HG03565 (cell line): ENCODE results near the gene PTRH1.
"Not testable (repeated sequence)": the region's sequence is repeated elsewhere in the genome, so short reads cannot be mapped to it uniquely, and the experiment has no call there.

Experiments used
- ATAC-seq: cut with Tn5 transposase; IDR thresholded peaks from one replicate; pipeline ENCODE4 v1.9.1; 2021; ENCODE audit warnings: mild to moderate bottlenecking, moderate library complexity; ENCODE audit not compliant: unreplicated experiment

PTRH1 gene, protein sequence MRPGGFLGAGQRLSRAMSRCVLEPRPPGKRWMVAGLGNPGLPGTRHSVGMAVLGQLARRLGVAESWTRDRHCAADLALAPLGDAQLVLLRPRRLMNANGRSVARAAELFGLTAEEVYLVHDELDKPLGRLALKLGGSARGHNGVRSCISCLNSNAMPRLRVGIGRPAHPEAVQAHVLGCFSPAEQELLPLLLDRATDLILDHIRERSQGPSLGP

DNA sequence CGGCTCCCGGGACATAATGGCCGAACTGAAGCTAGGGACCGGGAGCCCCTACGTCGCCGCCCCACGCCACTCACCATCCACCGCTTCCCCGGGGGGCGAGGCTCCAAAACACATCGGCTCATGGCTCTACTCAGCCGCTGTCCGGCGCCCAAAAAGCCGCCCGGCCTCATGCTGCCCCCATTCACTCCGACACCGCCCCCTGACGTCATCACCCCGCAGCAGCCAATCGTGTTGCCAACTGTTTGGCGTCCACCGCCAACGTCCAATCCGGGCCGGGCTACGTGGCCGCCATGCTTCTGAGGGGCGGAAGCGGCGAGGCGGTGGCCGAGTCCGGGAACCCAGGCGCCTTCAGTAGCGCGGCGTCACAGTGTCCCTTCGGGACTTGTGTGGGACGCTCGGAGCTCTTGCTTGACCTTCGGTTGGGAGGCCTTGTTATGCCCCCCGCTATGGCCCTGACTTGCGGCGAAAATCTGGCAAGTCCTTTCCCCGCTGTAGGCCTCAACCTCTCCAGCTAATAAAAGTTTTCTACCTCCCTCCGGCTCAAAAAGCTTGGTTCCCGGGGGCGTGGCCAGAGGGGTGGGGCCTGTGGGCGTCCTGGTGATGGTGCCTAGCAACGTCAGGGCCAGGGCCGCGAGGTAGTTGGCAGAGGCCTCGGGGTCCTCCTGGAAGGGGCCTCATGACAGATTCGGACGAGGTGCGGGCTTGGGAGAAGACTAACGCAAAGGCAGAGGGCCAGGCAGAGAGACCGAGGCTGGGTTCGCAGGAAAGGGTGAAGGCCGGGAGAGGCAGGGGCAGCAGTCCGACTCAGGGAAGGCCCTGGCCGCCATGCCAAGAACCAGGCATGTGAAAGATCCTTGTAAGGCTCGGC is at the start of gene PTRH1, which contains the start of gene TTC16:
Gene PTRH1 (minus strand): TSS at position 194 of the 868 bp plus-strand sequence. CDS start 24 bp downstream, at position 170.
Gene TTC16 (plus strand): TSS at position 610 of the 868 bp plus-strand sequence. CDS start 67 bp downstream, at position 677.
- peak; percentile 88 for ATAC-seq

DNA sequence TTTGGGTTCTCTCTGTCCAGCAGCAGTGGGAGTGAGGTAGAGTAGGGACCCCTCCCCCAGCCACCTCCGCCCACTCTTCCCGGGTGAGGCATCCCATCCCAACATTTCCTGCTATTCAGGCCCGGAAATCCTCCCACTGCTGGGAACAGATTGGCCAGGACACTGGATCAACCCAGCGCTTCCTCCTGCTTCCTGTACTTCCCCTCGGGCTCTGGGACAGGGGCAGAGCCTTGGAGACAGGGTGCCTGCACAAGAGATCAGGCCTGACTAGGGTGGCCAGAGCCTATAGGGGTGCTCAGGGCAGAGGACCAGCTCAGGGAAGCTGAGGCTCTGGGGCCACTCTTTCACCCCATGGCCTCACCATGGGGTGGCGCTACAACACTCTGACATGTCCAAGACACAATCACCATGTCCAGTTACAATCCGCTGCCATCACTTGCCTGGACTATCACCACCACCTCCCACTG is 48.5 kb upstream of the PTRH1 start:
- no peak for ATAC-seq

DNA sequence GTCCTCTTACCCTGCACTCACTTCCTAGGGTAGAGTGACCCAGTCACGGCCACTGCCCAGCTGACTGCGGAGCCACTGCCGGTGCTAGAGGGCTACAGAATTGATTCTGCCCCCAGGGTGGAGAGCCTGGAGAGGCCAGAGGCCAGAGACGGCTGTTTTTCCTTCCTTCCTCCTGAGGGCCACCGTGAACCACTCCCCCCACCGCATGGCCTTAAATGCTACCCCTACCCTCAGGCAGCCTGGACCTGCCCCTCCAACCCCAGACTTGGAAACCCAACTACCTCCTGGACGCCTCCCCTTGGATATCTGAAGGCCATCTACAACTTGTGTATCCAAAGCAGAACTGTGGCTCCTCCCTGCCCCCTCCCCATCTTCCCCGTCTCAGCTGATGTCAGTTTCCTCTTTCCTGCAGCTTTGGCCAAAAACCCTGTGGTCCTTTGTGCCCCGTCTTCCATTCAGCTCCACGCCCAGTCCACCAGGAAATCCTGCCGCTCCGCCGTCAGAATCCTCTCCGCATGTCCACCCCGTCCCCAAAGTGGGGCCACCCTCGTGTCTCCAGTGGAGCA is 46.7 kb upstream of the PTRH1 start:
- ATAC-seq = no peak

DNA sequence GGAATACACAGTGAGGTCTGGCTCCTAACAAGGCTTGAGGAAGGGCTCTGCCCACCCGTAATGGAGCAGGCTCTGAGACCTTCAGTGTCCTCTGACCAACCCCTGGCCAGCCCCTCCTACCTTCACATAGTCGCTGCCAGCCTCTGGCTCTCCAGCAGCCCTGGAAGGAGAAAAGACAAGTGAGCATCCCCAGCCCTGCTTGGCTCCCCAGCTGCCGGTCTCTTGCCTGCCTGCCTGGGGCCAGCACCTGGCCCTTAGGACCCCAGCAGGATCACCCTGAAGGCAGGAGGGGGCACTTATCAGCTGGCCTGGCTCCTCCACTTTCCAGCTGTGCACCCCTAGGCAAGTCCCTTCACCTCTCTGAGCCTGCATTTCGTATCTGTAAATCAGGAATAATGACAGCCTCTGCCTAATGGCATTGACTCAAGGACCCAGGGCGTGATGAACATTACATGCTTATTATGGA is 46.1 kb upstream of the PTRH1 start:
- no peak for ATAC-seq

DNA sequence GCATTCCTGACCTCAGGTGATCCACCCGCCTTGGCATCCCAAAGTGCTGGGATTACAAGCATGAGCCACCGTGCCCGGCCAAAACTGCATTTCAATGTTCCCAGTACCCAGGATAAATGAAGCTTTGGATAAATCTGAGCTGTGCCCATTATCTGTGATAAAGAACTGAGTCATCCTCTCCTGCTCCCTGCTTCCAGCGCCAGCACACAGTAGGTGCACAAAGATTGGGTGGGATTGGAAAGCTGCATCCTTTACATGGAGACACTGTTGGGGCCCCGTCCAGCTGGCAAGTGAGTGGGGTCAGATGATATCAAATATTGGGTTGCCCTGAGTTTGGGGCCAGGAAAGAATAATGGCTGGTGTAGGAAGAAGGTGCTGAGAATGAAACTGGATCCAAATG is 45.6 kb upstream of the PTRH1 start:
- ATAC-seq = no peak

DNA sequence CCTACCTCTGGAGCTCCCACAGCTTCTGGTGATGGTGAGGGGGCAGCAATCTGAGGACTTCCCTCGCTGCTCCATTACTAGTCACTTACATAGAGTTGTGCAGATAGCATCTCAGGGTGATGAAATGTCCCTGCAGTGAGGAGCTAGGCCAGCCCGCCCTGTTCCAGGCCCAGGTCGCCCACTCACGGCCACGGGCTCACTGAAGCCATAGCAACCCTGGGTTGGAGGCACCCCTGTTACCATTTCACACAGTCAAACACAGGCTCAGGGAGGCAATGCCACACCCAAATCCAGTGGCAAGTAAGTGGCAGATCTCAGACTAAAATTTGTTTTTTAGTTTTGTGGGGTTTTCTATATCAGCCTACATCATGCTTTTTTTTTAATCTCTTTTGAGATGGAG is 43.4 kb upstream of the PTRH1 start:
- no peak for ATAC-seq

DNA sequence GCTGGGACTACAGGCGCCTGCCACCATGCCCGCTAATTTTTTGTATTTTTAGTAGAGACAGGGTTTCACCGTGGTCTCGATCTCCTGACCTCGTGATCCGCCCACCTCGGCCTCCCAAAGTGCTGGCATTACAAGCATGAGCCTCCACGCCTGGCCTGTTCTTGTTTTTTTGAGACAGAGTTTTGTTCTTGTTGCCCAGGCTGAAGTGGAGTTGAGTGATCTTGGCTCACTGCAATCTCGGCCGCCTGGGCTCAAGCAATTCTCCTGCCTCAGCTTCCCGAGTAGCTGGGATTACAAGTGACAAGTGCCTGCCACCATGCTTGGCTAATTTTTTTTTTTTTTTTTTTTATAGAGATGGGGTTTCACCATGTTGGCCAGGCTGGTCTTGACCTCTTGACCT is 41.3 kb upstream of the PTRH1 start:
- not testable (repeated sequence) for ATAC-seq

DNA sequence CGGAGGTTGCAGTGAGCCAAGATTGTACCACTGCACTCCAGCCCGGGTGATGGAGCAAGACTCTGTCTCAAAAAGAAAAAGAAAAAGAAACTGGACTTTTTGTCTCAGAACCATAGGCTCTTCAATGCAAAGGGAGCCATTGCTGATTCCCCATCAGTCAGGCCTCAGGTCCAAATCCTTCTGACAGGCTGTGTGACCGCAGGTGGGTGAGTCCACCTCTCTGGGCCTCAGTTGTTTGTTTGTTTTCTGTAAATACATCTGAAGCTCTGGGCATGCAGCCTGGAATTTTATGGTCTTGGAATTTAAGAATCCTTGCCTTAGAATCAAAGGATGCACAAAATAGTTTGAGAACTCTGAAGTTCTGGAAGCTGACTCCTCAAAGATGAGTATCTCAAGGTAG is 40.8 kb upstream of the PTRH1 start:
- ATAC-seq = no peak

DNA sequence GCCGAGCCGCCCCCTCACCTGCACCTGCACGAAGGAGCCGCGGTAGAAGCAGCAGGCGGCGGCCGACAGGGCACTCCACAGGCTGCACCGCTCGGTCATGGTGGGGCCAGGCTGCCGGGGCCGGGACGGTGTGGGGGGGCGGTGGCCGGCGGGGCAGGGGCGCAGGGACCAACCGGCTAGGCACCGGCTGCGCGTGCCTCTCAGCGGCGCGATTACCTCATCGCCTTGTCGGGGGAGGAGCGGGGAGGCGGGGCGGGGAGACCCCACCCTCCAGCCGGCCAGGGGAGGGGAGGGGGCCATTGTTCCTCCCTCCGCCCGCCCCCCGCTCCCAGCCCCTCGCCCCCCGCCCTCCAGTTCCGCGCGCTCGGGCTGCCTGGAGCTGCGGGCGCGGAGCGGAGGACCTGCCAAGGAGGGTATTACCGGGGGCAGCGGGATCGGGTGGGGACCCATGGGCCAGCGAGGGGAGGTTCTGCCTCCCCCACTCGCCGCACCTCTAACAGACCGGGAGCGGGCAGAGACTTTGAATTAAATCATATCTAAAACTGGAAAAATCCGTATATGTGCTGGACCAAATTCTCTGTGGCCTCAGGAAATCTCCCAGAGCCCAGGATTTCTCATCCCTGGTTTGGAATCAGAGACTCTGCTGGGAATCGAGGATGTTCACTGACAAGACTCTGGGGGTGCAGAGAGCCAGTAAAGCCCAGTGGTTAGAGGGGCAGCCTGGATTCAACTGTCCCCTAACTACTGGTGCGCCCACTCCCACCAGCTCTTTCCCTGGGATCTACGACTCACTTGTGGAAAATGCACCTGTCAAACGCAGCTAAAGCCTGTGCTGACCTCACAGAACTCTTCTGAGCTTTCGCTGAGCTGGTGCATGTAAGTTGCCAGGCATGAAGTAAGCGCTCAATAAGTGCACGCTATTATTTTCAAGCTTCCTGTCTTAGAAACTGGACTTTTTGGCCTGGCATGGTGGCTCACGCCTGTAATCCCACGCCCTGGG is 39.9 kb upstream of the PTRH1 start:
- ATAC-seq = no peak

DNA sequence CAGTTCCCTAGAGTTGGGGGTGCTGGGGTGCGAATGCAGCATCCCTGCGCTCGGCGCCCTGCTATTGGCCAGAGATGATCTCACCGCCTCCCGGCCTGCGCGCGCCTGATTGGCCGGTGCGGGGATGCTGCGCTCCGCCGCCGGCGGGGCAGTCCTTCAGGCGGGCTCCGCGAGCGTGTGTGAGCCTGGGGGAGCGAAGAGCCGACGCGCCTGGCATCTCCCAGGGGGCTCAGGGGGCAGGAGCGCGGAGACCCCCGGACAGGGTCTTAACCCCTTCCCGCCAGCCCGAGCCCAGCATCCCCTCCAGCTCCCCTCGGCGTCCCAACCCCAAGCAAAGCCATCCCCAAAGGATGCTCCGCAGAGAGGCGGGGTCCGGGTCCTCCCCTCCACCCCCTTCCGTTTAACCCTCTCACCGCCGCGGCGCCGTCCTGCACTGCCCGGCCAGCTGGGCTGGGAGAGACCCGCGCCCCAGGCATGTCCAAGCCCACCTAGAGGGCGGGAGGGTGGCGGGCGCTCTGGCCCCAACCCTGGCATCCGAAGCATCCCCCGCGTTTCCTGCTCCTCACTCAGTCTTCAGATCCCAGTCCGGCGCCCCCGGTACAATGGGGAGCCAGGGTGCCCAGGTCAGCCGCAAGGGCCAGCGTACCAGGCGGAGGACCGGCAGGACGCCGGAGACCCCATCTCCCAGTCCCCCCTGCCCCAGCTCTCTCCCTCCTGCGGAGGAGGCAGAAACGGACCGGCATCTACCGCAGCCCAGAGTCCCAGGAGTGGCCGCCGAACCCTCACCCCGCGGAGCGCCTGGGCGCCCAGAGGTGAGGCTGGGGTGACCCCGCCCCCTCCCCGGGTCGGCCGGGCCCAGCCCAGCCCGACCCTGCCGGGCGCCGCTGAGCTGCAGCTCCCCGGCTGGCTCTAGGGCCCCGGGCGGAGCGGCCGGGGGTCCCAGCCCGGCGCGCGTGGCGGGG is 38.9 kb upstream of the PTRH1 start:
- no peak for ATAC-seq

DNA sequence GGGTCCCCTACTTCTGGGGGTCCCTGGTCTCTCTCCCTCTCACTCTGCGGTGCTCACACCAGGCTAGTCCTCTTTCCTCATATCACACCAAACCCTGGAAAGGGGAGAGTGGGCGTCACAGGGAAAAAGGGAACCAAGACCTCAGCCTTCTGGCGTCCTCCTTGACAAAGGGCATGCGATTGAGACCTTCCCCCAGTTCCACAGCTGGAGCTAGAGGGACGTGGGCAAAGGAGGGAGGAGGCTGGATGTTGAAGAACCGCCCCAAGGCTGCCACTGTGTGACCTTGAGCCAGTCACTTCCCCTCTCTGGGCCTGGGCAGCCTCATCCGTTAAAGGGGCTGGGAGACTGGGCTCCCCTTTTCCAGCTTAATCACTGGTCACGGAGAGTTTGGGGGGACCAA is 38.2 kb upstream of the PTRH1 start:
- no peak for ATAC-seq

DNA sequence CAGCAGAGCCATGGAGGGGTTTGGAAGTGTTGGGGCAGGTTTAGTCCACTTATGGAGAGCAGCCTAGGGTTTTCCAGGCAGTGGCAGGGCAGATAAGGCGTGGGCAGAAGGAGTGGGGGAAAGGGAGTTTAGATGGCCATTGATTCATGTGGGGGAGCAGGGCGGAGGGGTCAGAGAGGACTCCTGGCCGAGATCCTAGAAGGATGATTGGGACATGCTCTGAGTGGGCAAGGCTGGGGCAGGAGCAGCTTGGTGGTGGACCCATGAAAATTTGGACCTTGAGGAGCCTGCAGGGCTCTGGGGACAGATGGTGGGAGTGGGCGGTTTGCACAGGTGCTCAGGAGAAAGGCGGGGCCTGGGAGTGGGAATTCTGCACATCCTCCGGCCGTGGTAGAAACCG is 37.7 kb upstream of the PTRH1 start:
- no peak for ATAC-seq

DNA sequence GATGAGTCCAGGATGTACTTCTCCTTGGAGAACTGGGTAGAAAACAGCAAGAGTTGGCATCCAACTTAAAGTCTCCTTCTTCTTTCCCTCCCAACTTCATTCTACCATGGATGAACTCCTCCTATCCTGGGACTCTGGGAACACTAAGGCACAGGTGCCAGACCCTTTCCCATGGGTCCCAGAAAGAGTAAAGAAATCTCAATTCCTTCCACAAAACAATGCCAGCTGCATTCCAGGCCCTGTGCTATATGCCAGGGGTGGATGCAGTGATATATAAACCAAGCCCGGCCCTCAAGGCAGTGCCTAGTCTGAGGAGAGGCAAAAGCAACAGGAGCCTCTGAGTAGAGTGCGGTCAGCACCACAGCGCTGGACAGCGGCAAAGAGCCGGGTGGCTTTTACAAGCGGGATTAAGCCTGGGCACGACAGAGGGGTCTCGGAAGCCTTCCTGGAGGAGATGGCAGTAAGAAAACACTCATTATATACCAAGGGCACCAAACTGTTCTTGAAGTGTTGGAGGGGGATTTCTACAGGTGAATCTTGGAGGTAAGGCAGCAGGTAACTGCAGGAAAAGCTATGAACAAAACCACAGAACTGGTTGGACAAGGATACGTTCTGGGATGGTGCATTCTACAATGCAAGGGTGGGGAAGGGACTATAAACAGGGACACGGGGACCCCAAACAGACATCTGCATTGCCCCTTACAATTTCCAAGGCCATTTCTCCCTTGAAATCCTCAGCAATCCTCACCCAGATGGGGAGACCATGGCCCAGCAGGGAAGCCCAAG is 36.0 kb upstream of the PTRH1 start:
- ATAC-seq = no peak

DNA sequence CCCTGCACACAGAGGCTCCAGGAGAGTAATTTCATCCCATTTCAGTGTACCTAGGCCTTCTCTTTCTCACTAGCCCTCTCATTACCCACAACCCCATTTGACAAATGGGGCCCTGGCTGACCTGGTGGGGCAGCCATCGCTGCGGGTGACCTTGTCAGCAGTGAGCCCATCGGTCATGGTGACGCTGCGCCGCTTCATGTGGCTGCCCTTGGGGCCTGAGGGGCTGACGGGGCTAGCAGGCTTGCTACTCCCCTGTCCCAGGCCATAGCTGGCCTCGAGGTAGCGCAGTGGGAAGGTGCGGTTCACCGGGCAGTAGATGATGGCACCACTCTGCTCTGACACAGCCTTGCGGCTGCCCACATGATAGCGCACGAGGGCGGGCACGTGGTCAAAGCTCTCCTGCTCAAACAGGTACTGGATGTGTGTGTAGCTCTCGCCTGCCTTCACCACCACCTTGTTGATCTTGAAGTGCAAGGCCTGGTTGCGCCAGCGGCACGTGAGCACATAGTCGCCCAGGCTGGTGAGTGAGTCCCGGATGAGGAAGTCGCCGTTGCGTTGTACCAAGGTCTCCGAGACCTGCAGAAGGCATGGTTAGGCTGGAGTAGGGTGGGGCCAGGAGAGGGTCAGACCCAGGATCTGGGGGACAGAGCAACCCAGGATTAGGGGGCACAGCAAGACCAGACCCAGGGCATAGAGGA is 33.8 kb upstream of the PTRH1 start:
- no peak for ATAC-seq

DNA sequence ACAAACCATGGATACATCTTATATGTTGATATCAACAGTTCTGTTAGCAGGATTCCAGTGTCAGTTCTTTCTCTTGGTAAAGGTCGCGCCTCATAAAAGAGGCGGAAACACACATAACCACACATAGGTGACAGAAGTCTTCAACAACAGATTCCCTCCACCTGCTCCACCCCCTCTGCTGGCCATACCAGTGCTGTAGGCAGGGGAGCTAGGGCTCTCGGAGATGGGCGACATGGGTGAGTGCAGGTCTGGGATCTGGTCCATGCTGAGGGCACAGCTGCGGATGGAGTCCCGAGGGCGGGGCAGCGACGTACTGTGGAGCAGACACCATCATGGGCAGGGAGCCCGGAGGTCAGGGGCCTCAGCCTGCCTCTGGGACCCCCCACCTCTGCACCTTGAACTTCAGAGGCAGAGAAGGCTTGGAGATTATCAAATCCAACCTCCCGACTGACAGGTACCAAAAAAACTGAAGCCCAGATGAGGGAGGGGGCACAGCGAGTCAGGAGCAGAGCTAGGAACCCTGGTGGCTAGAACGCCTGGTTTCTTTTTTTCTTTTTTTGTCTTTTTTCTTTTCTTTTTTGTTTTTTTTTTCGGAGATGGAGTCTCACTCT is 31.6 kb upstream of the PTRH1 start:
- ATAC-seq = no peak

DNA sequence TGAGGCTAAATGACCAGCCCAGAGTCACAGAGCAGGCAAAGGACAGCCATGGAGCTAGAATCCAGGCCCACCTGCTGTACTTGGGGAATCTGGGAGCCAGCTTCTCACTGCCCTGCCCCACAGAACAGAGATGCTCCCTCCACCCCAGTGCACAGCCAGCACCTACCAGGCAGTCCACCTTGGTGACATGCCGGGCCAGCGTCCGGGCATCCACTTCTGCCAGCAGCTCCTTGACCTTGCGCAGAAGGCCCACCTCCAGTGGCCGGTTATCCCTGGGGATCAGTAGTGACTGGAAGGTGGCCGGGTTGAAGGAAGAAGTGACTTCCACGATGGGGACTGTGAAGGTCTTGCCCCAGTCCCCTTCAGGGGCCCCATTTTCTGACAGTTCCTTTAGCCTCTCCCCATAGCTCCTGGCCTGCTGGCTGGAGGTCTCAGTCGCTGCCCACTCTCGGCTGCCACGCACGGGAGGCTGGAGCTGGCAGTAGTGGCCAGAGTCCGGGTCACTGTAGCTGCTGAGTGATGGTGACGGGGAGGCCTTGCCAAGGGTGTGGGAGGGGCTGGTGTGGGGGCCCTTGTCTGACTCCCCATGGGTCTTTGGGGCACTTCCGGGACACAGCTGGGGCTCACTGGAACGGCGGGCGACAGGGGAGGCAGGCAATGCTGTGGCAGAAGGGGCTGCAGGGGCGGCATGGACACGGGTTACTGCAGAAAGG is 29.1 kb upstream of the PTRH1 start:
- no peak for ATAC-seq
